ENCODE results near the gene LPAR3. TPM values are rescaled to one million over a fixed set of nuclear protein-coding genes. Genes with fewer than 3 reads are reported as not detected.

LPAR3 gene
- total RNA-seq, 1 donor from 2014 or later = 2.0 TPM

GRCh38 chr1:84861988-84862644, 30.9 kb downstream of the LPAR3 start:
- intact Hi-C loops (cut with DNase I) = no loop called here
- no peak for DNase-seq (ENCODE audit: low spot score)

GRCh38 chr1:84861516-84861915, 31.5 kb downstream of the LPAR3 start:
- DNase-seq (ENCODE audit: low spot score) = no peak
- intact Hi-C loops (cut with DNase I) = no loop called here

- intact Hi-C loops (cut with DNase I) = no loop called here
- DNase-seq (ENCODE audit: low spot score) = no peak
Observed at GRCh38 chr1:84859866-84860265, 33.1 kb downstream of the LPAR3 start.

GRCh38 chr1:84857906-84858305, 35.1 kb downstream of the LPAR3 start:
- no peak for DNase-seq (ENCODE audit: low spot score)
- intact Hi-C loops (cut with DNase I) = no loop called here

DNA sequence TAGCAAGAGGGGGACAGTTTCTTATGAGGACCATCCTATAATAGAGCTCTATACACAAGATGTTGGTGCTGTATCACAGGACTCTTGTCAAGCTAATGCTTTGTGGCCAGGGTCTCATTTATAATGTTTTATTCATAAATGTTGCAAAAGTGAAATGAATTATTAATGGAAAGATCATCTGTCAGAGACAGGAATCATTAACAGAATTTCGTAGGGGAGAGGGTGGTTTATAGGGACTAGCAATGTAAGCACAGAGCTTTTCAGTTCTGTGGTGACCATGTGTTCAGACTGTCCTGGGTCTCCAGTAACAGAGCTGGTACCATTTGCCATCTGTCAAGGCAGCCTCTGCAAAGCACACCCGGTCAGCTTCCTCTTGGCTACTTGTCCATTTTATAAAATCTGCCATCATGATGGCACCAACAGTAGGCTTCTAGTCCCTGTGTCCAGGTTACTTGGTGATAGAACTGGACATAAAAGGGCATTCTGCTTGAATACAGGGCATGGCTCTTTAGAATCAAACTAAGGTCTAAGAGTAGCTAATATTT, 36.2 kb downstream of the LPAR3 start:
- no peak for DNase-seq (ENCODE audit: low spot score)
- intact Hi-C loops (cut with DNase I) = no loop called here

DNA sequence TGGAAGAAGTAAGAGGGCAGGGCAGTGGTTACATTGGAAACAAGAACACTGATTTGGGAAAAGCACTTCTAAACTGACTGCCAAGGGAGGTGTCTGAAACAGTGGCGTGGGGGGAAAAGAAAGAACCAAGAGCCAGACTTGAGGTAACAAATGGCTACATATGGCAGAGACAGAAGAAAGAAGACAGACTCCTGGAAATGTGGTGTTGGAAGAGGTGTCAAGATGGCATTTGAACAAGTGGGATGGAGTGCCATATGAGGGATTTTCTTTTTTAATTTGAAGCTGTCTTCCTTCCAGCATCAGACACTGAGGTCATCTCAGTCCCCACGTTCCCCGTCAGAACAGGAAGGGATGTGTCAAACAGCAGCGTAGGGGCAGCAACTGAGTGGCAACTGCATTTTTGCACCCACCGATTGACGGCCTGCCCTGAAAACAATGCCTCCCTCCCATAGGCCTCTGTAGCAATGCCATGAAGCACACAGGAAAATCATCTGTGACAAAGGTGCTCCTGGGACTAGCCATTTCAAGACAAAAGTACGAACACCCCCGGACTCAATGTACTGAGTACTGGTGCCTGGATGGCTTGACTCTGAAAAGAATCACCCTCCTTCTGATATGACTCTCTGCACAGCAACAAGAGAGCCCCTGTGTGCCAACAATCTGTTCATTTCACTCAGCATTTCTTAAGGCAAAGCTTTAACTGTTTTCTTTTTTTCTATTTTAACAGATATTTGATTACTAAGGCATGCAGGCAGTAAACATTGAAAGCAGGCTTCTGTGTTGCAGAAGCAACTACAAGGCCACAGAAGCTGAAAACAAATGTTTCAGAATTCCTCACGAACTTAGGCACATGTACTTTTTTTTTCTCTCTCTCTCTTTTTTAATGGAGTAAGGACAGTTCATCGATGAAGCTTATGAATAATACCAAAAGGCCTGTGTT, 37.0 kb downstream of the LPAR3 start:
- intact Hi-C loops (cut with DNase I) = no loop called here
- no peak for DNase-seq (ENCODE audit: low spot score)

GRCh38 chr1:84855168-84855567, 37.8 kb downstream of the LPAR3 start:
- no peak for DNase-seq (ENCODE audit: low spot score)
- intact Hi-C loops (cut with DNase I) = no loop called here

GRCh38 chr1:84853741-84854721, 39.0 kb downstream of the LPAR3 start:
- intact Hi-C loops (cut with DNase I) = no loop called here
- no peak for DNase-seq (ENCODE audit: low spot score)

DNA sequence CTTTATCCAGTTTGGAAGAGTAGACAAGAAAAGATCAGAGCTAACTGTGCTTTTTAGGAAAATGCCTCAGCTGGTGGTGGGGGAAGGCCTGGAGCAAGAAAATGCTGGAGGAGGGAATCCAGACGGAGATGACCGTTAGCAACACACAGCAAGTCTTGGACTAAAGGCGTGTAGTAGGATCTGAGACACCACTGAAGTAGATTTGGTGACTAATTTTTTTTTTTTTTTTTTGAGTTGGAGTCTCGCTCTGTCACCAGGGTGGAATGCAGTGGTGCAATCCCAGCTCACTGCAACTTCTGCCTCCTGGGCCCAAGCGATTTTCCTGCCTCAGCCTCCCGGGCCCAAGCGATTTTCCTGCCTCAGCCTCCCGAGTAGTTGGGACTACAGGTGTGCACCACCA, 41.2 kb downstream of the LPAR3 start:
- DNase-seq (ENCODE audit: low spot score) = no peak
- intact Hi-C loops (cut with DNase I) = no loop called here

DNA sequence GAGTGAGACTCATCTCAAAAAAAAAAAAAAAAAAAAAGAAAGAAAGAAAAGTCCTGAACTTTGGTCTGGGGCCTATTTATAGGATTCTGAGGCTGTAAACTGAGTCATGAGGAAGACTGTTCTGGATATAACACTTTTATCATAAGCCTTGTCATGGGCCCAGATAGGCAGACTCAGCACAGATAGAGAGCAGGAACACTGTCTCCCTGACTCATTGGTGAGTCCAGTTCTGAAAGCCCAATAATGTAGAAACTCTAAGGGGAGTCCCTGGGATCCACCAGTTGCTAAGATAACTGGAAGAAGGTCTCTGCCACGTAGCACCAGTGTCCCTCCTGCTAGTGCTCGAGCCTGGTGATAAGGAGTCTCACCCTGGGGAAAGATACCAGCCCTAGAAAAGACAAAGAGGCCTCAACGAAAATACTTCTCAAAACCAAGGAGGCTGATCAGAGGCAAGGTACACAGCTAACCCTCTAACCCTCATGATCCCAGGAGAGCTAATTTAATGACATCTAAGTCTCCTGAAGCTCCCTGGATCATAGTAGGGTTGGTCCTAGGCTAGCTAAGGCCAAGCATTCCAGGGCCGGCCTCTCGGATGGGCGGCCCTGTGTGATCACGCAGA, 43.5 kb downstream of the LPAR3 start:
- DNase-seq (ENCODE audit: low spot score) = no peak
- intact Hi-C loops (cut with DNase I) = no loop called here

GRCh38 chr1:84847253-84848250, 45.5 kb downstream of the LPAR3 start:
- intact Hi-C loops (cut with DNase I) = no loop called here

DNA sequence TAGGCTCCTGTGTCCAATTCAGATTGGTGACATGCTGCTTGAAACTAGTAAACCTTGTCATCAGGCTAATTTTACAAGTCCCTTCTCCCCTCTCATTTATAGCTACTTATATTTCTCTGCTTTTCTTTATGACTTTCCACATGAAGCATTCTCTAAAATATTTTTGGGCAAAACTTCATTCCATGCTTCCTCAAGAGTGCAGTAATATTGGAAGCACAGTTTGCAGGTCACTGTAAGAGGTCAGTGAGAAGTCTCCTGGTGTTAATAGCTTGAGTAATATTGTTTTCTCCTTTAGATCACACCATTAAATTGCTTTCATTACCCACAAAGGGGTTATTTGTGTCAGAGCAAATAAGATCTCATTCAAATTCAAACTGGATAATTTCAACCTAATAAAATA, 46.6 kb downstream of the LPAR3 start:
- DNase-seq (ENCODE audit: low spot score) = no peak
- intact Hi-C loops (cut with DNase I) = no loop called here

More at GRCh38 chr1:84847253-84848250, 45.5 kb downstream of the LPAR3 start:
- peak; percentile 76 for DNase-seq (ENCODE audit: low spot score)

DNA sequence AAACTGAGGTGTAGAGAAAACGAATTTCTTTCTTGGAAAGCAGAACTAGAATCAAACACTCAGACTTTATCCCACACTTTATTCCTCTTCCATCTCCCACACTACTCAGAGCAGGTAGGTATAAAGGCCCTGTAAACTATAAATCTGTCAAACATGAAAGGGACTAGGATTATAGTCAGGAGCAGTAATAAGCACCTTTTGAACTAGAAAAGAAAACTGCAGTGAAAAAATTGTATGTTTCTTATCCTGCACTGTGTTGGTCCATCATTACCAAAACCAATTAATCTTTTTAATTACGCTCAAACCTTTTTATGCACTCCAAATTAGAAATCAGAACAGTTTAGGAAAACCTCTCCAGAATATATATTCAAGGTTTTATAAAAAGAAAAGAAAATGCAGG, 47.6 kb downstream of the LPAR3 start:
- intact Hi-C loops (cut with DNase I) = no loop called here
- no peak for DNase-seq (ENCODE audit: low spot score)

GRCh38 chr1:84844094-84844493, 48.9 kb downstream of the LPAR3 start:
- intact Hi-C loops (cut with DNase I) = no loop called here

GRCh38 chr1:84842748-84843231, 50.2 kb downstream of the LPAR3 start:
- DNase-seq (ENCODE audit: low spot score) = no peak
- intact Hi-C loops (cut with DNase I) = no loop called here

More at GRCh38 chr1:84844094-84844493, 48.9 kb downstream of the LPAR3 start:
- no peak for DNase-seq (ENCODE audit: low spot score)

DNA sequence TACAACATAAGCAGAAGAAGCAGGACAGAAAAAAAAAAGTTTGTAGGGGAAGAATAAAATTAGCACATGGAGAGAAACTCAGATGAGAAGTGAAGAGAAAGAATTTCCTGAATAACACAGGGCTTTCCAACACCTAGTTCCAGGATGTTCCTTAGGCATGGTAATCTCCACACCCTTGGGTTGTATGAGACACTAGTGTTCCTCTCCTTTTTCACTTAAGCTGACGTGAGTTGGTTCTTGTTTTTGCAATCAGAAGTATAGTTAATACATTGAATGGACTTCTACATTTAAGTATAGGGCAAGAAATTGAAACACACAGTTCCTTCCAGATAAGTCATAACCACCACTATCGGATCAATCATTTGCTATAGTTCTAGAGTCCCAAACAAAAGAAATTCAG, 51.0 kb downstream of the LPAR3 start:
- no peak for DNase-seq (ENCODE audit: low spot score)
- intact Hi-C loops (cut with DNase I) = no loop called here

GRCh38 chr1:84840346-84840745, 52.7 kb downstream of the LPAR3 start:
- intact Hi-C loops (cut with DNase I) = no loop called here
- no peak for DNase-seq (ENCODE audit: low spot score)

DNA sequence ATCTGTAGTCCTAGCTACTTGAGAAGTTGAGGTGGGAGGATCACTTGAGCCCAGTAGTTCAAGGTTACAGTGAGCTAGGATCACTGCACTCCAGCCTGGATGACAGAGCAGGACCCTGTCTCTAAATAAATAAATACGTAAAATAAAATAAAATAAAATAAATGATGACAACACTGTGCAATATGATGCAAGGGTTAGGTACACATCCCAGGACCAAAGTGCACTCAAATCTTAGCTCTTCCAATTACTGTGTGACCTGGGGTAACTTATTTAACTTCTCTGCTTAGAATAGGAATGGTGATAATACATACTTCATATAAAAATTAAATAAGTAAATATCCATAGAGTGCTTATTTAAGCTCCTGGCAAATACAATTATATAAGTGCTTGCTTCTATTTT, 53.5 kb downstream of the LPAR3 start:
- intact Hi-C loops (cut with DNase I) = no loop called here

More for the DNA sequence above, 53.5 kb downstream of the LPAR3 start:
- no peak for DNase-seq (ENCODE audit: low spot score)
